T-helper 2 cell treated with Interferon-gamma antibody and Interleukin-4, amounts not matched to agents 5 μg/mL and 100 μg/mL, for 36 hours (primary cell): ENCODE results near the gene LRIT1.

Experiments
- DNase-seq: peaks from one replicate; pipeline ENCODE4 v3.0.0; 2021; ENCODE audit warnings: low spot score
- H3K27ac Mint-ChIP-seq: one replicate; pipeline ENCODE4 v1.8.0; 2021; ENCODE audit warnings: mild to moderate bottlenecking, mixed read lengths
- H3K27me3 Mint-ChIP-seq: one replicate; pipeline ENCODE4 v1.8.0; 2021; ENCODE audit warnings: low read depth, mixed read lengths
- H3K36me3 Mint-ChIP-seq: one replicate; pipeline ENCODE4 v1.8.0; 2021; ENCODE audit warnings: low read depth, mixed read lengths
- H3K4me1 Mint-ChIP-seq: one replicate; pipeline ENCODE4 v1.8.0; 2021; ENCODE audit warnings: low read depth, mixed read lengths
- H3K4me3 Mint-ChIP-seq: one replicate; pipeline ENCODE4 v1.8.0; 2022; ENCODE audit warnings: mild to moderate bottlenecking, moderate library complexity, mixed read lengths
- H3K9me3 Mint-ChIP-seq: one replicate; pipeline ENCODE4 v1.8.0; 2021; ENCODE audit warnings: mixed read lengths

The LRIT1 gene

DNA sequence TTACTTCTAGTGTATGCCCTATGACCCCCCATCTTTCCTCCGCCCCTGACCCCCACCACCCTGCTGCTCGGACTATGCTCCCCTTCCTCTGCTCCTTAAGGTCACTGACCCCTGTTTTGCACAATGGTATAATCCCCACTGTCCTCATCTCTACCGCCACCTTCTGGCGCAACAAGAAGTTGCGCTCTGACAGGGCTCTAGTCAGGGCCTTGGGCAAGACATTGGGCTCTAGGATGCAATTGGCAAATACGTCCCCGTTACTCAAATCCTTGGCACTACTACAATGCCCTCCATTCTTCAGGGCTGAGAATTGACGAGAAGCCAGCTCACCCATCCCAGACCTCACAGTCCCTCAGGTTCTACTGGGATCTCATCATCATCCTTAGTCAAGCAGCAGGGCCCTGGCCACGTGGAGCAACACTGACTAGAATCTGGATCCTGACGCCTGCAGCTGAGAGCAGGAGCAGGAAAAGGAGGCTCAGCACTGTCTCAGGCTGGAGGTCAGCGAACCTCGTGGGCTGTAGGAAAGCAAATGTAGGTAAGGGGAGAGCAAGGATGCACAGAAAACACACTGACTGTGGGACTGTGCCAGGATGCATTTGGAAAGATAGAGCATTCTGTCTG is 26.6 kb downstream of the LRIT1 start:
- Mint-ChIP-seq H3K4me1 (peaks cover 2% of the 10 kb centered on the region), H3K9me3 (peaks cover 6% of the 10 kb centered on the region), H3K27ac (no peak overlapping the region), H3K36me3 (no peaks in the 10 kb centered on the region), H3K4me3 (peak overlapping the region; percentile 33), H3K27me3 (no peaks in the 10 kb centered on the region)
- peak; percentile 16 for DNase-seq

DNA sequence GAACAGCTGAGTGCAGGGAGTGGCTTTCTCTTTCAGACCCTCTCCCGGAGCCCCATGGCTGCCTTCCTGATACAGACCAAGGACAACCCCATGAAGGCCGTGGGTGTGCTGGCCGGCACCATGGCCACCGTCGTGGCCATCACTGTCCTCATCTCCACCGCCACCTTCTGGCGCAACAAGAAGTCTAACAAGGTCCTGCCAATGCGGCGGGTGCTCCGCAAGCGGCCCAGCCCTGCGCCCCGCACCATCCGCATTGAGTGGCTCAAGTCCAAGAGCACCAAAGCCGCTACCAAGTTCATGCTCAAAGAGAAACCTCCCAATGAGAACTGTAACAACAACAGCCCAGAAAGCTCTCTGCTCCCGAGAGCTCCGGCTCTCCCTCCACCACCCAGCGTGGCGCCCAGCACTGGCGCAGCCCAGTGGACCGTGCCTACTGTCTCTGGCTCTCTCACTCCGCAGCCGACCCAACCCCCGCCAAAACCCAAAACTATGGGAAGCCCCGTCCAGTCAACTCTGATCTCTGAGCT is 27.2 kb downstream of the LRIT1 start:
- Mint-ChIP-seq H3K4me1 (peaks cover 2% of the 10 kb centered on the region), H3K4me3 (peak overlapping the region; percentile 33), H3K27ac (no peak overlapping the region), H3K27me3 (no peaks in the 10 kb centered on the region), H3K36me3 (no peaks in the 10 kb centered on the region), H3K9me3 (peaks cover under 1% of the 10 kb centered on the region)
- DNase-seq: no peak

DNA sequence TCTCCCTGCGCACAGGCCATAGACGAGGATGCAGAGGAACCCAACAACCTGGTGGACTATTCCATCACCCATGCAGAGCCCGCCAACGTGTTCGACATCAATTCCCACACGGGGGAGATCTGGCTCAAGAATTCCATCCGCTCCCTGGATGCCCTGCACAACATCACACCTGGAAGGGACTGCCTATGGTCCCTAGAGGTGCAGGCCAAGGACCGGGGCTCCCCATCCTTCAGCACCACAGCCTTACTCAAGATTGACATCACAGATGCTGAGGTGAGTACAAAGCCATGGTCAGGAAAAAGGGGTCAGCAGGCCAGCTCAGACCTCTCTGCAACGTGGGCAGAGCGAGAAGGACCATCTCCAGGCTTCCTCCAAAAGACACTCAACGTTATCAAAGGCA is 28.3 kb downstream of the LRIT1 start:
- no peak overlapping the region for H3K4me3 Mint-ChIP-seq
- no peak for DNase-seq

DNA sequence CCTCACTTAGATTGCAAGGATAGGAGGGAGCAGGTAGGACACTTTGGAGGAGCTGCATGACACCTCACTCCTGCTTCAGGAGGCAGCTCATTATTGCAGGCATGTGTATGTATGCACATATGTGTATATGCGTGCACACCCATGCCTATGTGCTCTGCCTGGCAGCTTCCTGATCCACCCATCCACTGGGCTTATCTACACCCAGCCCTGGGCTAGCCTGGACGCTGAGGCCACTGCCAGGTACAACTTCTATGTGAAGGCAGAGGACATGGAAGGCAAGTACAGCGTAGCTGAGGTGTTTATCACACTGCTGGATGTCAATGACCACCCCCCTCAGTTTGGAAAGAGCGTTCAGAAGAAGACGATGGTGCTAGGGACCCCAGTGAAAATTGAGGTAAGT is 29.3 kb downstream of the LRIT1 start:
- no peak overlapping the region for H3K4me3 Mint-ChIP-seq
- H3K9me3 Mint-ChIP-seq: no peaks in the 10 kb centered on the region
- DNase-seq: no peak
- H3K4me1 Mint-ChIP-seq: peaks cover 2% of the 10 kb centered on the region
- H3K36me3 Mint-ChIP-seq: no peaks in the 10 kb centered on the region
- peaks cover 4% of the 10 kb centered on the region for H3K27me3 Mint-ChIP-seq
- H3K27ac Mint-ChIP-seq: no peak overlapping the region

More for the DNA sequence above, 28.3 kb downstream of the LRIT1 start:
- H3K36me3 Mint-ChIP-seq: no peaks in the 10 kb centered on the region
- H3K27ac Mint-ChIP-seq: no peak overlapping the region
- no peaks in the 10 kb centered on the region for H3K9me3 Mint-ChIP-seq
- H3K4me1 Mint-ChIP-seq: peaks cover 2% of the 10 kb centered on the region
- H3K27me3 Mint-ChIP-seq: no peaks in the 10 kb centered on the region

GRCh38 chr10:84211566-84211965 is 29.8 kb downstream of the LRIT1 start:
- Mint-ChIP-seq H3K9me3 (no peaks in the 10 kb centered on the region), H3K4me3 (no peak overlapping the region), H3K4me1 (peaks cover 2% of the 10 kb centered on the region), H3K27me3 (peaks cover 6% of the 10 kb centered on the region), H3K36me3 (no peaks in the 10 kb centered on the region), H3K27ac (no peak overlapping the region)
- DNase-seq: no peak

DNA sequence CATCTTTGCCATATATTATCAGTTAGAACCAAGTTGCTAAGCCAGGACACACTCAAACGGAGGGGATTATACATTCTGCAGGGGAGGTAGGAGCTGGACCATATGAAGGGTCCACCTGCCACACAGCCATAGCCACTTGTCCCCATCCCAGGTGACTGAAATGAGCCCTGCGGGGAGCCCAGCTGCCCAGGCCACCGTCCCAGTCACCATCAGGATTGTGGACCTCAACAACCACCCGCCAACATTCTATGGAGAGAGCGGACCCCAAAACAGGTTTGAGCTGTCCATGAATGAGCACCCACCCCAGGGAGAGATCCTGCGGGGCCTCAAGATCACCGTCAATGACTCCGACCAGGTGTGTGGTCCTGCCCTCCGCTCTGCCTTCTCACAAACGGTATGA is 33.3 kb downstream of the LRIT1 start:
- Mint-ChIP-seq H3K9me3 (no peaks in the 10 kb centered on the region), H3K36me3 (no peaks in the 10 kb centered on the region), H3K4me3 (no peak overlapping the region), H3K4me1 (no peaks in the 10 kb centered on the region), H3K27me3 (peaks cover 6% of the 10 kb centered on the region), H3K27ac (no peak overlapping the region)
- no peak for DNase-seq

DNA sequence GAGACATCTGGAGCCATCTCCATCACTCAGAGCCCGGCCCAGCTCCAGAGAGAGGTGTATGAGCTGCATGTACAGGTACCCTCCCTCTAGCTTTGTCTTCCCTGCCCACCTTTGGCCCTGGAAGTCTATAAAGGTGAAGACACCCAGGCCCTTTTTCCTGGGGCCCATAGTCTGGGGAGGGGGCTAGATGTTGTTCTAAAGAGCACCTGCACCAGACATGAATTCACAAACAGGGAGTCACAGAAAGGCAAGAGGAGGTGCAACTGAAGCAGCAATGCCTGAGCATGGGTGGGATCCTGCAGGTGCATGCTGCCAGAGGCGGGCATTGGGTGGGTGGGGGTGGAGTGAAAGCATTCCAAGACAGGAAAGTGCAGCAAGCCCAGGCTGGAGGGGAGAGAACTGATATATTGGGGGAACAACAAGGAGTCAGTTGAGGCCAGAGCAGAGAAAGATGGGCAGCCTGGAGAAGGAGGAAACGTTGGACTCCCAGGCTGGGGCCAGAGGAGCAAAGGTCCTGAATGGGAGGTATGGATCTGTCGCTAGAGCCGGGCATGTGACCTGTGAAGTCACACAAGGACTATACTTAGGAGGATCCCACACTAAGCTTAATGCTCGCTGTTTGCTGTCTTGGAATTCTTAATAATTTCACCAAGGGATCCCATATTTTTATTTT is 35.4 kb downstream of the LRIT1 start:
- peaks cover 6% of the 10 kb centered on the region for H3K27me3 Mint-ChIP-seq
- DNase-seq: no peak
- H3K4me1 Mint-ChIP-seq: no peaks in the 10 kb centered on the region
- H3K27ac Mint-ChIP-seq: no peak overlapping the region
- H3K9me3 Mint-ChIP-seq: no peaks in the 10 kb centered on the region
- no peak overlapping the region for H3K4me3 Mint-ChIP-seq
- H3K36me3 Mint-ChIP-seq: no peaks in the 10 kb centered on the region

- peak; percentile 29 for DNase-seq
- H3K4me1 Mint-ChIP-seq: no peaks in the 10 kb centered on the region
- H3K9me3 Mint-ChIP-seq: no peaks in the 10 kb centered on the region
- H3K27ac Mint-ChIP-seq: no peak overlapping the region
- H3K36me3 Mint-ChIP-seq: no peaks in the 10 kb centered on the region
- peaks cover 7% of the 10 kb centered on the region for H3K27me3 Mint-ChIP-seq
- no peak overlapping the region for H3K4me3 Mint-ChIP-seq
Measured at GRCh38 chr10:84205049-84205852, 36.1 kb downstream of the LRIT1 start.

GRCh38 chr10:84204610-84205009 is 36.7 kb downstream of the LRIT1 start:
- Mint-ChIP-seq H3K9me3 (no peaks in the 10 kb centered on the region), H3K4me1 (no peaks in the 10 kb centered on the region), H3K36me3 (no peaks in the 10 kb centered on the region), H3K4me3 (no peak overlapping the region), H3K27ac (no peak overlapping the region), H3K27me3 (peaks cover 8% of the 10 kb centered on the region)
- DNase-seq: no peak

- DNase-seq: no peak
- Mint-ChIP-seq H3K9me3 (no peaks in the 10 kb centered on the region), H3K27ac (no peak overlapping the region), H3K4me1 (no peaks in the 10 kb centered on the region), H3K36me3 (no peaks in the 10 kb centered on the region), H3K4me3 (no peak overlapping the region), H3K27me3 (peaks cover 11% of the 10 kb centered on the region)
Measured at GRCh38 chr10:84204122-84204521, 37.2 kb downstream of the LRIT1 start.

GRCh38 chr10:84202349-84202748 is 39.0 kb downstream of the LRIT1 start:
- Mint-ChIP-seq H3K4me3 (no peak overlapping the region), H3K27ac (no peak overlapping the region), H3K9me3 (no peaks in the 10 kb centered on the region), H3K27me3 (peaks cover 14% of the 10 kb centered on the region), H3K36me3 (no peaks in the 10 kb centered on the region), H3K4me1 (no peaks in the 10 kb centered on the region)
- no peak for DNase-seq

- H3K27me3 Mint-ChIP-seq: peaks cover 14% of the 10 kb centered on the region
- H3K9me3 Mint-ChIP-seq: no peaks in the 10 kb centered on the region
- H3K4me3 Mint-ChIP-seq: no peak overlapping the region
- H3K4me1 Mint-ChIP-seq: no peaks in the 10 kb centered on the region
- H3K27ac Mint-ChIP-seq: no peak overlapping the region
- no peak for DNase-seq
- H3K36me3 Mint-ChIP-seq: no peaks in the 10 kb centered on the region
Measured at GRCh38 chr10:84201682-84202081, 39.7 kb downstream of the LRIT1 start.

DNA sequence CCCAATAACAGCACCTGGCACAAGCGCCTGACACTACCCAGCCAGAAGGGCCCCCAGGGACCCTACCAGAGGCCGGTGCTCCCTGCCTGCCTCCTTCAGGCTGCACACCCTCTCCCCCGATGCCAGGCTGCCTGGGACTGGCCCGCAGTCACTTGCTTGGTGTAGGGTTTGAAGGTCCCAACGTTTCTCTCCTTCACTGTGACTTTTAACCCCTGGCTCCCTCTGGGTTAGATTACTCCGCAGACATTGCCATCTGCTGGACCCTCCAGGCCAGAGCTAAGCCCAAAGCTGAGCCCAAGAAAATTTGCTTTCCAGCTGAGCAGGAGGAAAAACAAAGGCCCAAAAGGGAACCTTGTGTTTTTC is 40.1 kb downstream of the LRIT1 start:
- H3K27me3 Mint-ChIP-seq: peaks cover 18% of the 10 kb centered on the region
- H3K4me3 Mint-ChIP-seq: no peak overlapping the region
- H3K27ac Mint-ChIP-seq: no peak overlapping the region
- DNase-seq: no peak
- no peaks in the 10 kb centered on the region for H3K9me3 Mint-ChIP-seq
- no peaks in the 10 kb centered on the region for H3K36me3 Mint-ChIP-seq
- no peaks in the 10 kb centered on the region for H3K4me1 Mint-ChIP-seq

- no peak overlapping the region for H3K4me3 Mint-ChIP-seq
- H3K27ac Mint-ChIP-seq: no peak overlapping the region
- peaks cover 23% of the 10 kb centered on the region for H3K27me3 Mint-ChIP-seq
- H3K9me3 Mint-ChIP-seq: no peaks in the 10 kb centered on the region
- DNase-seq: no peak
- H3K4me1 Mint-ChIP-seq: no peaks in the 10 kb centered on the region
- H3K36me3 Mint-ChIP-seq: no peaks in the 10 kb centered on the region
Measured at GRCh38 chr10:84200537-84201243, 40.7 kb downstream of the LRIT1 start.
